DND-41 (cell line): ENCODE results near the gene CAMSAP2.
A peak's percentile ranks its signal among the peaks of the same experiment; 100 is the strongest.

Experiments used
- ATAC-seq: fragments of 200-7000 bp; cut with Tn5 transposase; 3 replicates; pipeline ENCODE4 v1.9.1; 2021; ENCODE audit warnings: low read depth; ENCODE audit not compliant: insufficient read depth
- DNase-seq: peaks from one replicate; pipeline ENCODE4 v3.0.0-alpha.2; 2020
- H2AFZ ChIP-seq: 2 replicates; pipeline ENCODE4 v1.6.0; 2012; ENCODE audit warnings: low read depth, low read length
- H3K27ac ChIP-seq: 2 replicates; pipeline ENCODE4 v1.5.1; 2012; ENCODE audit warnings: low read length, inconsistent platforms
- H3K27me3 ChIP-seq: fragments of 200-600 bp; sonication (generic); 2 replicates; pipeline ENCODE4 v1.6.0; 2012; ENCODE audit warnings: low read length, mild to moderate bottlenecking, inconsistent platforms; ENCODE audit not compliant: insufficient read depth, poor library complexity
- H3K36me3 ChIP-seq: 2 replicates; pipeline ENCODE4 v1.5.1; 2012; ENCODE audit warnings: low read length, inconsistent platforms; ENCODE audit not compliant: insufficient read depth
- H3K4me1 ChIP-seq: 2 replicates; pipeline ENCODE4 v1.5.1; 2012; ENCODE audit warnings: mild to moderate bottlenecking, low read length; ENCODE audit not compliant: insufficient read depth
- H3K4me2 ChIP-seq: 2 replicates; pipeline ENCODE4 v1.6.0; 2012; ENCODE audit warnings: mild to moderate bottlenecking, moderate library complexity, low read length, inconsistent platforms; ENCODE audit not compliant: insufficient read depth
- H3K4me3 ChIP-seq, 2 experiments: fragments of 200-600 bp in 1 of 2; shearing (Covaris generic) in 1 of 2; 2 replicates each; pipeline ENCODE4 v1.5.1; 2012 to 2016; ENCODE audit warnings: inconsistent platforms in 2 of 2, low read length in 2 of 2, mild to moderate bottlenecking in 2 of 2, low read depth in 1 of 2, moderate library complexity in 1 of 2
- H3K79me2 ChIP-seq: 2 replicates; pipeline ENCODE4 v1.6.0; 2012; ENCODE audit warnings: low read length, inconsistent platforms; ENCODE audit not compliant: insufficient read depth
- H3K9ac ChIP-seq: 2 replicates; pipeline ENCODE4 v1.6.0; 2012; ENCODE audit warnings: low read depth, mild to moderate bottlenecking, inconsistent platforms, low read length, moderate library complexity
- H3K9me3 ChIP-seq: 2 replicates; pipeline ENCODE4 v1.5.1; 2012; ENCODE audit warnings: low read length, moderate library complexity, mild to moderate bottlenecking, inconsistent platforms; ENCODE audit not compliant: insufficient read depth, severe bottlenecking
- H4K20me1 ChIP-seq: 2 replicates; pipeline ENCODE4 v1.6.0; 2012; ENCODE audit warnings: low read length; ENCODE audit not compliant: insufficient read depth
- CTCF ChIP-seq: IDR thresholded peaks from 2 replicates; pipeline ENCODE4 v1.5.1; 2012; ENCODE audit warnings: borderline replicate concordance, low read length, moderate library complexity, mild to moderate bottlenecking; ENCODE audit not compliant: poor library complexity, severe bottlenecking; ENCODE audit errors: extremely low read depth
- EZH2 ChIP-seq: IDR thresholded peaks from 3 replicates; pipeline ENCODE4 v1.6.1; 2012; ENCODE audit warnings: borderline replicate concordance, low read depth, mild to moderate bottlenecking, moderate library complexity, low read length, inconsistent platforms; ENCODE audit not compliant: severe bottlenecking

The CAMSAP2 gene

GRCh38 chr1:200699871-200700270 lies 38.8 kb upstream of the CAMSAP2 start:
- Histone ChIP-seq H3K9me3 (no peaks in the 10 kb centered on the region), H4K20me1 (no peaks in the 10 kb centered on the region), H3K27ac (peak overlapping the region; percentile 12), H3K79me2 (no peaks in the 10 kb centered on the region), H3K9ac (no peak overlapping the region), H3K4me3 (no peak overlapping the region), H2AFZ (no peak overlapping the region), H3K4me1 (peaks cover 14% of the 10 kb centered on the region), H3K27me3 (no peaks in the 10 kb centered on the region), H3K4me2 (no peak overlapping the region), H3K36me3 (no peaks in the 10 kb centered on the region)
- TF ChIP-seq EZH2 (no peak), CTCF (no peak)
- DNase-seq (peak; percentile 56), ATAC-seq (peak; percentile 99)

GRCh38 chr1:200704986-200705500 lies 33.6 kb upstream of the CAMSAP2 start:
- no peak for ATAC-seq
- Histone ChIP-seq H3K4me2 (no peak overlapping the region), H3K9me3 (no peaks in the 10 kb centered on the region), H4K20me1 (no peaks in the 10 kb centered on the region), H2AFZ (no peak overlapping the region), H3K27ac (no peak overlapping the region), H3K36me3 (no peaks in the 10 kb centered on the region), H3K4me1 (peaks cover 4% of the 10 kb centered on the region), H3K4me3 (no peak overlapping the region), H3K27me3 (no peaks in the 10 kb centered on the region), H3K79me2 (no peaks in the 10 kb centered on the region), H3K9ac (no peak overlapping the region)
- no peak for DNase-seq
- TF ChIP-seq EZH2 (no peak), CTCF (no peak)

GRCh38 chr1:200706111-200706814 lies 32.4 kb upstream of the CAMSAP2 start:
- Histone ChIP-seq H3K4me3 (no peak overlapping the region), H3K9ac (no peak overlapping the region), H3K27ac (no peak overlapping the region), H3K36me3 (no peaks in the 10 kb centered on the region), H3K4me1 (no peaks in the 10 kb centered on the region), H2AFZ (no peak overlapping the region), H4K20me1 (no peaks in the 10 kb centered on the region), H3K9me3 (no peaks in the 10 kb centered on the region), H3K4me2 (no peak overlapping the region), H3K79me2 (no peaks in the 10 kb centered on the region), H3K27me3 (no peaks in the 10 kb centered on the region)
- TF ChIP-seq EZH2 (no peak), CTCF (no peak)
- ATAC-seq: no peak
- no peak for DNase-seq
